GM18858 (cell line): ENCODE measurements around the gene PMF1.

Source experiments
- ATAC-seq: cut with Tn5 transposase; IDR thresholded peaks from one replicate; pipeline ENCODE4 v1.9.1; 2021; ENCODE audit not compliant: unreplicated experiment

The PMF1 gene

GRCh38 chr1:156233426-156234127 is 20.8 kb downstream of the PMF1 start:
- no peak for ATAC-seq

GRCh38 chr1:156236164-156236563 is 23.4 kb downstream of the PMF1 start:
- no peak for ATAC-seq

DNA sequence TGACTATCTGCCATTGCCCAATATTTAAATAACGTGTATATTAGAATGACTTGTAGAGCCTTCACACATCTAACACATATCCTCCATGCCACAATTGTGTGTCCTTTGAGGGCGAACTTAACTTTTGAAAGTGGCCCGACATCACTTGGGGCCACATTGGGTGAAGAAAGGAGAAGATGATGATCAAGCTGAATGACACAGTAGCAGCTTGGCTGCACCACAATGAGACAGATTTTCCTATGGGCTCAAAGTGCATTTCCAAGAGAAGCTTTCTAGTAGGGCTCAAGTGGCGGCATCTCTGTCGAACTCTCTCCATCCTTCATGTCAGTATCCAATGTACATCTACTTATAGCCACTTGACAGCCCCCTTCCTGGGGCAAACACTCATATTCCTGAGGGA is 25.4 kb downstream of the PMF1 start:
- no peak for ATAC-seq

- ATAC-seq, result no peak
Measured at GRCh38 chr1:156241311-156241811, 28.6 kb downstream of the PMF1 start.

- ATAC-seq, result no peak
Measured at GRCh38 chr1:156241926-156242325, 29.1 kb downstream of the PMF1 start, which contains the start of gene BGLAP. TSS of gene BGLAP (plus strand) at chr1:156242184. CDS start at chr1:156242232, 48 bp downstream.

DNA sequence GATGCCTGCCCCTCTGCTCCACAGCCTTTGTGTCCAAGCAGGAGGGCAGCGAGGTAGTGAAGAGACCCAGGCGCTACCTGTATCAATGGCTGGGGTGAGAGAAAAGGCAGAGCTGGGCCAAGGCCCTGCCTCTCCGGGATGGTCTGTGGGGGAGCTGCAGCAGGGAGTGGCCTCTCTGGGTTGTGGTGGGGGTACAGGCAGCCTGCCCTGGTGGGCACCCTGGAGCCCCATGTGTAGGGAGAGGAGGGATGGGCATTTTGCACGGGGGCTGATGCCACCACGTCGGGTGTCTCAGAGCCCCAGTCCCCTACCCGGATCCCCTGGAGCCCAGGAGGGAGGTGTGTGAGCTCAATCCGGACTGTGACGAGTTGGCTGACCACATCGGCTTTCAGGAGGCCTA is 29.9 kb downstream of the PMF1 start:
- no peak for ATAC-seq

DNA sequence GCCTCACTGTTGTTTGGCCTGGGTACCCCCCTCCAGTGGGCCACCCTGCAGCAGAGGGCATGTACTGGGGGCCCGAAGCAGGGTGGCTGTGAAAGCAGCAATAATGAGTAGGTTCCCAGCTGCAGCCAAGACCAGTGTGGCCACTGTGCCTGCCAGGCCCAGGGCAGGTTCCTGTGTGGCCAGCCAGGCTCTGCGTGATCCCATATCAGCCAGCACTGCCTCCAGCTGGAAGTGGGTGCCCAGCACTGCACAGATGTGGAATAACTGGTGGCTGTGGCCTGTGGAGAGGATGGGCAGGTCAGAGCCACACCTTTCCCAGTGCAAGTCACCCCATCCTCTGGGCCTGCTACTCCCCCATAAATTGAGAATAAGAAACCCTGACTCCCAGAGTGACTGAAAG is 31.3 kb downstream of the PMF1 start:
- ATAC-seq, result no peak

- ATAC-seq, result no peak
Measured at GRCh38 chr1:156244712-156245111, 31.9 kb downstream of the PMF1 start.

- no peak for ATAC-seq
Measured at GRCh38 chr1:156245451-156246232, 32.8 kb downstream of the PMF1 start.

GRCh38 chr1:156246241-156246780 is 33.5 kb downstream of the PMF1 start:
- no peak for ATAC-seq

DNA sequence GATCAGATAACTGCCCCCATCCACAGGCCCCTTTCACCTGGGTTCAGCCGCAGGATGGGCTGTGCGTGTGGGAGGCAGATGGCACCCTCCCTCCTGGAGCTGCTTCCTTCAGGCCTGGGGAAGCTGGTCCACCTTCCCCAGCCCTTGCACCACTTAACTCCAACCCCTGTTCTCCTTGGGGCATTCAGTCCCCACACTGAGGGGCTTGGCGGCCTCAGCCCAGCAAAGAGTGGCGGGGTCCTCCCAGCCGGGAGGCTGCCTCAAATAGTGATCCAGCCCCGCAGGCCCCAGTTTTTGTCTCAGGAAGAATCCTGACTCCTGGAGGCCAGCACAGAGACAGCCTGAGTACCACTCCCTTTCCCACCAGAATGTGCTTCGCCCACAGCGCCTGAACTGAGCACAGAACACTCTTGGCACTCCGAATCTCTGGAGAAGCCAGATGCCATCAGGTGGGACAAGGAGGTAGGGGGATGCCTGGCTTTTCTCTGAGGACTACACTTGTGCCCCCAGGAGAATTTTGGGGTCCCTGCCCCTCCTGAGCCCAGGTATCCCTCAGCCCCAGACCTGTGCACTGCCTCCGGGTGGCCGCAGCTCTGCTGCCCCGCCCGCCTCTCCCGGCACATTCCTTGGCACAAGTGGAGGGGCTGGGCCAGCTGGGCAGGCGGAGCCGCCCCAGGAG is 34.1 kb downstream of the PMF1 start:
- ATAC-seq, result no peak

DNA sequence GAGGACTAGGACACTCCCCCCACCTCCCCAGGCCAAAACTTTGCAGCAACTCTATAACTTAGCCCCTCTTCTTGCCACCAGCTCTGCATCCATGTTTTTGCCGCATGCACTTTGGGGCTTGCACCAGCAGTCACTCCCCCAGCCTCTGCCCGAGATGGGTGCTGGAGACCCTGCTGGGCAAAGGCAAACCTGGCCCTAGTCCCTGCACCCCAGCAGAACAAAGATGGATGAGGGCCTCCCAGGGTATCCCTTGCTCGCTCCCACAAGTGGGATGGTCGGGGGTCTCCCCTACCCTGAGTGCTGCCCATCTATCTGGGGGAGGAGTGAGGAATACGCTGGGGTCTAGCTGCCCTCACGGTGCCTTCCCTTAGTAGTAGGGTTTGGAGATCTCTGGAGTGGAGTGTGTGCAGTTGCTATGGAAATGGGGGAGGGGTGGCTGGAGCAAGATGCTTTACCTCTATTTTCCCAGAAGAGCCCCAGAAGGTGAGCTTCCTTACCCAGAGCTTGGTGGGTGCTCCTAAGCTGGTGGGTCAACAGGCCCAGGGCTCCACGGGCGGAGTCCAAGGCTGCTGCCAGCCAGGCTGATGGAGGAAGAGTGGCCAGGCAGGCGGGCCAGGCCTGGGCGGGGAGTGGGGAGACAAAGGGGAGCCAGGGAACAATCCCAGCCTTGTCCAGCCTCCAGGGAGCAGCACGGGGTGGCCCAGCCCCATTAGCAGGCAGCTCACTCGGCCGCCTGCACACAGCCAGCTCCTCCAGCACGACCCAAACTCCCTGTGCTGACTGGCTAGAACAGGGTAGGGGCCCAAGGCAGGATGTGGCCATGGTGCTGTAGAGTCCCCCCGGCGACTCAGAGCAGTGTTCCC is 34.9 kb downstream of the PMF1 start, which contains the start of gene PAQR6:
Gene PAQR6, minus strand, starts transcription at position 597 of the 863 bp plus-strand sequence. CDS start 1,325 bp downstream, outside the sequence.
- ATAC-seq, result no peak

DNA sequence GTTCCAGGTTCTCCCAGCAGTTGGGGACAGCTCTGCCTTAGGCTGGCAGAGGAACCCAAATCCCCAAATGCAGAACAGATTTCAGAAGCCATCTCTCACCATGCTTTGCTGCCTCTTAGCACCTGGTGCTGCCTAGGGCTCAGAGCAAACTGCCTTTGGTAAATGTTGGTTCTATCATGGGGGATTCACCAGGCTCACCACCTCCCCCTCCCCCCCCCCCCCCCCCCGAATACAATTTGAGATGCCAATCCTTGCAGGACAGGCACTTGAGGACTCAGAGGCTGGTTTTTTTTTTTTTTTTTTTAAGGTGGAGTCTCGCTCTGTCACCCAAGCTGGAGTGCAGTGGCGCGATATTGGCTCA is 35.5 kb downstream of the PMF1 start:
- no peak for ATAC-seq

GRCh38 chr1:156249593-156249992 is 36.8 kb downstream of the PMF1 start:
- ATAC-seq, result no peak

DNA sequence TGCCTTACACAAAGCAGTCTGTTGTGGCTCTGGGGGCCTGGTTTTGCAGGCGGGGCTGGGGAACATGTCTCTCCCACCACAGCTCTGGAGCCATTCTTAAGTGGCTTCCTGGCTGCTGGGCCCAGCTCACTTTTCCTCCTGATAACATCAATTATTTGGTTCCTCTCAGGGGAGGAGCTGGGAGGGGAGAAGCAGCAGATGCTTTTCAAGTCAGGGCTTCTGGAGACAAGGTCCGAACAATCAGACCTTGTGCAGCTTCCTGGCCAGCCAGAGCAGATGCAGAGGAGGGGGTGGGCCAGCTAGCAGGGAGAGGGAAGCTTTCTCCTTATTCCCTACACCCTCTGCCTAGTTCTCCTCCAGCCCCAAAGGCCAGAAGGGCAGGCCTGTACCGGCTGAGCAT is 38.7 kb downstream of the PMF1 start:
- no peak for ATAC-seq

DNA sequence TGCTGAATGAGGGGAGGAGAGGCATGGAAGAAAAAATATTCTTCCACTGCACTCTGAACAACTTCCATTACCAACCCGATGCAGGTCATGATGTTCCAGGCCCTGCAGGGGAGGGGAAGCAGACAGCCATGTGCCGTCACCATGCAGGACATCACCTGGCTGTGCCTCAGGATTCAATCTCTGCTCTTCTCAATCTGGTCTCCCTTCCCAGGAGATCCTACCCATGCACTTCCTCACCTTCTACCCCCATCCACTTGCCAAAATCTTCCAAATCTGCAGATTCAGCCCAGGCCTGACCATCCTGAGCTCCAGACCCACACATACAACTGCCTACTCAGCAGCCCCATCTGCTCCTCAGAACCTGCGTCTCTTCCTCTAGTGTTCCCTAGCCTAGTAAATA is 40.8 kb downstream of the PMF1 start:
- no peak for ATAC-seq

- no peak for ATAC-seq
Measured at GRCh38 chr1:156257711-156258110, 44.9 kb downstream of the PMF1 start.

DNA sequence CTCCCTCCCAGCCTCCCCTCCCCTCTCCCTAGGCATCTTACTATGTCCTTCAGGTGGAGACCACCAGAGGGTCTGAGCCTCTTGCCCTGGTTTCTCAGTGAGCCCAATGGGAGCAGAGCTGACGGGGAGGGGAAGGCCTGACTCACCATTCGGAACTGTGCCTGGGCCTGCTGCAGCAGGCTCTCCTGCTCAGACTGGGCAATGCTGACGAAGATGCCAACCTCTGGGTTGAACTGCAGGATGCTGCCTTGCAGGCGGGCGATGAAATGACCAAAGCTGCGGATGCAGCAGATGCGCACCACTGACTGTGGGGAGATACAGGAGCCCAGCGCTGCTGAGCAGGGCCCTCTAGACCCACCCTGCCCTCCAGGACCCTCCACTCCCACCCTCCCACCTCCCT is 46.1 kb downstream of the PMF1 start:
- ATAC-seq, result no peak

DNA sequence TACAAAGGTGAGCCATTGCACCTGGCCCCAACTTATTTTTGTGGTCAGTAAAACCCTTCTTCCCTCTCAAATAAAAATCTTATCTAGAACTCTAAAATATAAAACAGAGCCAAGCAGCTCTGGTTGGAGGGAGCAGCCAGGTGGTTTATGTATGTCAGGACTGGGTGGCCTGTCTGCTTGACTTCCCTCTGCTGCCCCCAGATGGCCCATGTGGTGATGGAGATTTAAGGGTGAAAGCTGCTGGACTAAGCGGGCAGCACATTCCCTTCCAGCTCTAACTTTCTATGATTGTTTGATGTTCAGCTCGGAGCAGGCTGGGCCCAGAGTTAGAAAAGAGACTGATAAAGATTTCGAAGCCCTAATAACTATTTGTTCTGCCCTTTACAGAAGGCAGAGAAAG is 47.0 kb downstream of the PMF1 start:
- ATAC-seq, result no peak

GRCh38 chr1:156260896-156261295 is 48.1 kb downstream of the PMF1 start:
- no peak for ATAC-seq
